Omental fat pad (tissue), 4 donors: ENCODE results near the gene LEMD1. TPM values are rescaled to one million over a fixed set of nuclear protein-coding genes. Genes with fewer than 3 reads are reported as not detected.
"Not testable (repeated sequence)": the region's sequence is repeated elsewhere in the genome, so short reads cannot be mapped to it uniquely, and the experiment has no call there.

ENCODE experiments used
- ATAC-seq: fragments of 150-250 bp; one replicate; pipeline ENCODE4 v1.9.1; 2016; ENCODE audit warnings: mild to moderate bottlenecking, moderate library complexity; ENCODE audit not compliant: low FRiP score
- DNase-seq: peaks from one replicate; pipeline ENCODE4 v3.0.0-alpha.2; 2019; ENCODE audit warnings: low spot score
- CTCF ChIP-seq, 3 donors: fragments of 450-650 bp; IDR thresholded peaks; one replicate each; pipeline ENCODE4 v1.5.1; 2016 to 2017; ENCODE audit warnings: antibody characterized with exemption in 3 of 3, mild to moderate bottlenecking in 3 of 3, moderate library complexity in 2 of 3
- total RNA-seq, 4 donors: library from RNA; depleted of rRNA; stranded (reverse); fragments of >200 nt; gene quantifications; one replicate each; pipeline ENCODE4 v1.1.0, GENCODE V29; 2016

LEMD1 gene
- total RNA-seq, 4 donors from 2014 or later, result 1.7 TPM; not detected in 3

GRCh38 chr1:205371871-205372660 is 49.8 kb downstream of the LEMD1 start:
- no peak for TF ChIP-seq CTCF (IDR thresholded peaks at IDR 0.05)
- ATAC-seq (no peak), DNase-seq (no peak)

GRCh38 chr1:205370780-205371179 is 51.1 kb downstream of the LEMD1 start:
- no peak for DNase-seq
- no peak for ATAC-seq
- no peak for TF ChIP-seq CTCF (IDR thresholded peaks at IDR 0.05)

- no peak for DNase-seq
- no peak for TF ChIP-seq CTCF (IDR thresholded peaks at IDR 0.05)
- ATAC-seq, result no peak
These were observed 52.1 kb downstream of the LEMD1 start for GRCh38 chr1:205369701-205370123.

GRCh38 chr1:205368478-205368877 is 53.4 kb downstream of the LEMD1 start:
- ATAC-seq, result no peak
- TF ChIP-seq CTCF (IDR thresholded peaks at IDR 0.05), result no peak
- DNase-seq, result no peak

- no peak for DNase-seq
These were observed 55.9 kb downstream of the LEMD1 start for GRCh38 chr1:205365945-205366463.

GRCh38 chr1:205365086-205365485 is 56.8 kb downstream of the LEMD1 start:
- not testable (repeated sequence) for DNase-seq

More at GRCh38 chr1:205365945-205366463, 55.9 kb downstream of the LEMD1 start:
- no peak for ATAC-seq
- no peak for TF ChIP-seq CTCF (IDR thresholded peaks at IDR 0.05)

GRCh38 chr1:205360891-205361290 is 61.0 kb downstream of the LEMD1 start:
- TF ChIP-seq CTCF (IDR thresholded peaks at IDR 0.05), result no peak
- ATAC-seq, result no peak

More at GRCh38 chr1:205365086-205365485, 56.8 kb downstream of the LEMD1 start:
- ATAC-seq, result not testable (repeated sequence)

More at GRCh38 chr1:205360891-205361290, 61.0 kb downstream of the LEMD1 start:
- DNase-seq, result no peak
